Activated naive CD8-positive, alpha-beta T cell treated with anti-CD3 and anti-CD28 coated beads for 36 hours (primary cell): Measurements from ENCODE around the gene GGT6. TPM values are rescaled to one million over a fixed set of nuclear protein-coding genes. Genes with fewer than 3 reads are reported as not detected.
A peak's percentile ranks its signal among the peaks of the same experiment; 100 is the strongest.

Experiments
- DNase-seq: peaks from one replicate; pipeline ENCODE4 v3.0.0; 2021
- H3K27ac Mint-ChIP-seq: one replicate; pipeline ENCODE4 v1.8.0; 2022; ENCODE audit warnings: mild to moderate bottlenecking, moderate library complexity, mixed read lengths
- H3K27me3 Mint-ChIP-seq: one replicate; pipeline ENCODE4 v1.8.0; 2022; ENCODE audit warnings: mild to moderate bottlenecking, mixed read lengths
- H3K36me3 Mint-ChIP-seq: one replicate; pipeline ENCODE4 v1.8.0; 2021; ENCODE audit warnings: mild to moderate bottlenecking, mixed read lengths
- H3K4me1 Mint-ChIP-seq: one replicate; pipeline ENCODE4 v1.8.0; 2021; ENCODE audit warnings: mixed read lengths
- H3K4me3 Mint-ChIP-seq: one replicate; pipeline ENCODE4 v1.8.0; 2022; ENCODE audit warnings: mild to moderate bottlenecking, moderate library complexity, mixed read lengths
- H3K9me3 Mint-ChIP-seq: one replicate; pipeline ENCODE4 v1.8.0; 2022; ENCODE audit warnings: mixed read lengths
- total RNA-seq, 2 experiments: library from RNA; stranded (reverse); gene quantifications; one replicate each; pipeline ENCODE4 v1.2.3, GENCODE V29; 2021

Gene GGT6
- total RNA-seq, 2 experiments from 2014 or later, result not detected

DNA sequence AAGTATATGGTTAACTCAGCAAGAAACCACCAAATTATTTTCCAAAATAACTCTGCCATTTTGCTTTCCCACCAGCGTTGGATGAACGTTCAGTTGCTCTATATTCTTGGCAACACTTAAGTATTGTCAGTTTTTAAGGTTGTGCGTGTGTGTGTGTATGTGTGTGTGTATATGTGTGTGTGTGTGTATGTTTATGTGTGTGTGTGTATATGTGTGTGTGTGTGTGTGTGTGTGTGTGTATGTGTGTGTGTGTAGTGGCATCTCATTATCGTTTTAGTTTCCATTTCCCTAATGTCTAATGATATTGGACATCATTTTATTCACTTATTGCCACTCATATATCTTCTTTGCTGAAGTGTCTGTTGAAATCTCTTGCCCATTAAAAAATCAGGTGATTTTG lies 12.7 kb upstream of the GGT6 start:
- H3K36me3 Mint-ChIP-seq, result no peaks in the 10 kb centered on the region
- H3K27ac Mint-ChIP-seq, result peak overlapping the region; percentile 9
- peaks cover 15% of the 10 kb centered on the region for H3K4me1 Mint-ChIP-seq
- no peak for DNase-seq
- H3K4me3 Mint-ChIP-seq, result no peak overlapping the region
- no peaks in the 10 kb centered on the region for H3K9me3 Mint-ChIP-seq
- H3K27me3 Mint-ChIP-seq, result peaks cover 6% of the 10 kb centered on the region

DNA sequence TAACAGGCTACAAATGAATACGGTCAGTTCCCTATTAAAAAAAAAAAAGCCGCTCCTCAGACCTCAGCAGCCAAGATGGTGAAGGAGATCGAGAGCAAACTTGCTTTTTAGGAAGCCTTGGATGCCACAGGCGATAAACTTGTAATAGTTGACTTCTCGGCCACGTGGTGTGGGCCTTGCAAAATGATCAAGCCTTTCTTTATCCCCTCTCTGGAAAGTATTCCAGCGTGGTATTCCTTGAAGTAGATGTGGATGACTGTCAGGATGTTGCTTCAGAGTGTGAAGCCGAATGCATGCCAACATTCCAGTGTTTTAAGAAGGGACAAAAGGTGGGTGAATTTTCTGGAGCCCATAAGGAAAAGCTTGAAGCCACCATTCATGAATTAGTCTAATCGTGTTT lies 11.8 kb upstream of the GGT6 start:
- Mint-ChIP-seq H3K4me3 (no peak overlapping the region), H3K9me3 (no peaks in the 10 kb centered on the region), H3K27ac (no peak overlapping the region), H3K4me1 (peaks cover 15% of the 10 kb centered on the region), H3K27me3 (peaks cover 6% of the 10 kb centered on the region), H3K36me3 (no peaks in the 10 kb centered on the region)
- DNase-seq, result no peak

DNA sequence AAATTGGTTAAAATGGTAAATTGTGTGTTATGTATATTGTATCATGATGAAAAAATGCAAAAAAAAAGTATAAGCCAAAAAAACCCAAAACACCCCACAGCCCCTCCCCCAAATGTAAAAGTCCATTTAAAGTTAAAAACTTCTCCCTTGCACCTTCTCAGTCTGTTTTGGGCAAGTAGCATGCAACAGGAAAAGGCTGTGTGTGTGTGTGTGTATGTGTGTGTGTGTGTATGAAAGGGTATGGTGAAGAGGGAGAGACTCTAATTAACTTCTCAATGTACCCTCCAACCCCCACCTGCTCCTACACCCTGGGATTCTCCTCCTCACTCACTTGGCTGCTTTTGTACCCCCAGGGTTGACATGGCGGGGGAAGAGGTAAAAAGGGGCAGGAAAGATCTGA lies 9.2 kb upstream of the GGT6 start:
- DNase-seq, result no peak
- Mint-ChIP-seq H3K4me1 (peaks cover 21% of the 10 kb centered on the region), H3K36me3 (no peaks in the 10 kb centered on the region), H3K27ac (no peak overlapping the region), H3K9me3 (no peaks in the 10 kb centered on the region), H3K4me3 (no peak overlapping the region), H3K27me3 (no peaks in the 10 kb centered on the region)

DNA sequence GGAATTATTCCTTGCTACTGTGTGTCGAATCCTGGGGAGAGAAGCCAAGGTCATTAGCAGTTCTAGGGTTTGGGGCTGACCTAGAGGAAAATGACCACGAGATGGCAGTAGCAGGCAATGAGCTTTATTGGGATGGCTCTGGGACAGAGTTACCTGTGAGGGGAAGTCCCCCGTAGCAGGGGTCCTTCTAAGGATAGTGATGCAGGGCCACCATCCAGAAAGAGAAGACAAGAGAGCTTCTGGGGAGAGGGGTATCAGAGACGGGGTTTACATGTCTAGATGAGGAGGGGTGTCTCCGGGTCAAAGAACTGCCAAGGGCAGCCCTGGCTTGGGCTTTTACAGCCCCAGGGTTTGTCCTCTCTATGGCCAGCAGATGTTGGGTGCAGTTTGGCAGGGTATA lies 6.4 kb upstream of the GGT6 start:
- no peaks in the 10 kb centered on the region for H3K9me3 Mint-ChIP-seq
- no peak overlapping the region for H3K4me3 Mint-ChIP-seq
- peak; percentile 51 for DNase-seq
- no peaks in the 10 kb centered on the region for H3K27me3 Mint-ChIP-seq
- H3K4me1 Mint-ChIP-seq, result peaks cover 25% of the 10 kb centered on the region
- H3K36me3 Mint-ChIP-seq, result no peaks in the 10 kb centered on the region
- no peak overlapping the region for H3K27ac Mint-ChIP-seq

DNA sequence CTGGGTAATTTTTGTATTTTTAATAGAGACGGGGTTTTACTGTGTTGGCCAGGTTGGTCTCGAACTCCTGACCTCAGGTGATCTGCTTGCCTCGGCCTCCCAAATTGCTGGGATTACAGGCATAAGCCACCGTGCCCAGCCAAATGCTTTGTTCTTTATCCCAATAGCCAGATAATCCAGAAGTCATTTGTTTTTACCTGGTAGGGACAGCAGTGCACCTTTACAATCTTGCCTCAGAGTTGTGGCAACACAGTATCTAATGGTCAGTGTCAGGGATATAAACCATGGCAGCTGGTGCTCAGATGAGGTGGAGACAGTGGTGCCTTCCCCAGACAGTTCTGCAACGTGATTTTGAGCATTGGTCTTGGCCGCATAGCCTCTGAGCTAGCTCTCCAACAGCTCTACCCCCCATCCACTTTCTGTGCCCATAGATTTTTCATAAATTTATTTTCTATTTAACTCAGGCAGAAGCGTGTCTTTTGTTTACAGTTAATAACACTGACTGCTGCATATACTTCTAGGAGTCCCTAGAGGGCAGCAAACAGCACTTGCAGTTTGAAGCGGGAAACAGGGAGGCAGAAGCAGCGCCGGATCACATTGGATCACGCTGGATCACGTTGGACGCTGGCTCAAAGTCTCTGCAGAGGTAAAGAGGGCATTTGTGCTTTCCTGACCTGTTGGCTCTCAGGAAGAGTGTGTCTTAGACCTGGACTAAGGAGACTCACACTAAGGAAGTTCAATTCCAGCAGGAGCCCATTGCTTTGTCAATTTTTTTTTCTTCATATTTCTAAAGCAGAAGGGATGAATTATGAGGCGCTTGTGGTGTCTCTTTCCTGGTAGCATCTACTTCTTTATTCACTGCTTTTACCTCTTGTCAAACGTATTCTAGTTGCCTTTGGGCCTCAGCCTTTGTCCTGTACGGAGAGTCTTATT lies 5.1 kb upstream of the GGT6 start:
- no peaks in the 10 kb centered on the region for H3K27me3 Mint-ChIP-seq
- no peak overlapping the region for H3K27ac Mint-ChIP-seq
- peaks cover 26% of the 10 kb centered on the region for H3K4me1 Mint-ChIP-seq
- H3K4me3 Mint-ChIP-seq, result no peak overlapping the region
- no peaks in the 10 kb centered on the region for H3K36me3 Mint-ChIP-seq
- DNase-seq, result peak; percentile 51
- H3K9me3 Mint-ChIP-seq, result no peaks in the 10 kb centered on the region

DNA sequence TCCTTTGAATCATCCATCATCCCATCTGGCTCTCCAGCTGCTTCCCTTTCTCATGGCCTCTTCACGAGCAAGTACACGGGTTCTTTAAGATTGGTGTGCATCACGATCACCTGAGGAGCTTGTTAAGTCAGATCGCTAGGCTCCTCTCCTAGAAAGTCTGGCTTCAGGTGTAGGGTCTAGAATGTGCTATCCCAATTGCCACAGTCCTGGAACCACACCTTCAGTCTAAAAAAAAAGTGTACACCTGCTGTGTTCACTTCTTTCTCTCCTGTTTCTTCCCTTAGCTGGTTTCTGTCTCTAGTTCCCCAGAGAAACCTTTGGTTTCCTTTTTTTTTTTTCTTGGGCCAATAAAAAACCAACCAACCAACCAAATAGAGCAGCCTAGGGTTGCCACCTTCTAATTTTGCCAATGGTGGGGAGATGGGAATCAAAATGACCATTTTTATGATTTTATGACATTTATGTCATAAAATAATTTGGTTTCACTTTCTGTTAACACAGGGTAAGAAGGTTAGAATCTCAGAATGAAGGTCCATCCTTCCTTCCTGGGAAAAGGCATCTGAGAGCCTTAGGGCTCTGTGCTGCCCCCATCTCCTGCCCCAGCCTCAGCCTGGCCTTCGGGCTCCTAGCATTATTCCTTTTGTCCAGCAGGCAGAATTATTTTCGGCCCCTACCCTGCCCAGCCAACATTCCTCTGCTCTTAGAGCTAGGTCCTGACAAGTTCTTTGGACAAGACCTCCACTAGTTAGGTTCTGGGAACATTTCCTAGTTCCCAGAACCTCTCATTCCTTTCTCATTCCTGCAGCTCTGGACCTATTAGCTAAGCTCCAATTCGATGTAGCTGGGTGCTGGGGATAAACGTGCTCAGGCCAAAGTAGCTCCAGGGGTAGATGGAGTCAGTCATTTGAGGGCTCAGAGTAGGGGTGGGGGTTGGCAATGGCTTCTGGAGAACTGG lies 1.9 kb upstream of the GGT6 start:
- no peaks in the 10 kb centered on the region for H3K27me3 Mint-ChIP-seq
- H3K4me1 Mint-ChIP-seq, result peaks cover 26% of the 10 kb centered on the region
- DNase-seq, result no peak
- H3K9me3 Mint-ChIP-seq, result no peaks in the 10 kb centered on the region
- no peaks in the 10 kb centered on the region for H3K36me3 Mint-ChIP-seq
- peak overlapping the region; percentile 25 for H3K27ac Mint-ChIP-seq
- H3K4me3 Mint-ChIP-seq, result no peak overlapping the region

DNA sequence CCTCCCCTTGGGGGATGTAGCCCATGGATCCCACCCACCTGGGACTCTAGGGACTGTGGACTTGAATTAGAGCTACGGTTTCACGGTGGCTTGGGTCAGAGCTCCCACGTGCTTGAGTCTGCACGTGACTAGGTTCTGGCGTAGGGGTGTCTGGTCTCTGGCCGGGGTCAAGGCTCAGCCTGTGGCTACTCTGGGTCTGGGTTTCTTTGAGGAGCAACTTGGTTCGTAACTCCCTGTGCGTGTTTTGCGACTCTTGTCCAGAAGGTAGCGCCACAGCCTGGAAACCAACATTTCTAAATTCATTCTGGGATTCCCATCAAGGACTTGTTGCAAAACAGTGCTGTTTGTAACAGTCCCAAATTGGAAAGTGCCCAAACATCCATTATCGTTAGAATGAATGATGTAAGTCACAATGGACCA lies 470 bp upstream of the GGT6 start:
- H3K4me1 Mint-ChIP-seq, result peaks cover 33% of the 10 kb centered on the region
- no peak overlapping the region for H3K27ac Mint-ChIP-seq
- no peaks in the 10 kb centered on the region for H3K9me3 Mint-ChIP-seq
- no peaks in the 10 kb centered on the region for H3K36me3 Mint-ChIP-seq
- no peak overlapping the region for H3K4me3 Mint-ChIP-seq
- no peak for DNase-seq
- no peaks in the 10 kb centered on the region for H3K27me3 Mint-ChIP-seq

DNA sequence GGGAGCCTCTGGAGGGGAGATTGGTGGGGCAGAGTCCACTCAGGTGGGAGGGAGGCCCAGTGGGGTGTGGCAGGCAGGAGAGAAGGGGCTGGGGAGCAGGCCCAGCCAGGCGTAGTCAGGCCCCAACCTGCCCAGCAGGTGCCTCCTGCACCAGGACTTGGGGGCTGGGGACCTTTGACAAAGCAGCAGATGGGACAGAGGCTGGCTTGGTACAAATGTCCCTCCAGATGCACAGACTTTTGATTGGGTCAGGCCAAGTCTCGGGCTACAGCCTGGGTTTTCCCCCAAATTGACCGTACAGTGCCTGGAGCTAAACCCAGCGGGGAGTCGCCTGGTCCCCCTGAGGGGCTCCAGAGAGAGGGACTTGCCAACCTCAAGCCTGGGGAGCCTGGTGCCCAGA lies 411 bp downstream of the GGT6 start:
- H3K36me3 Mint-ChIP-seq, result peaks cover 3% of the 10 kb centered on the region
- no peaks in the 10 kb centered on the region for H3K9me3 Mint-ChIP-seq
- peaks cover 31% of the 10 kb centered on the region for H3K4me1 Mint-ChIP-seq
- H3K4me3 Mint-ChIP-seq, result no peak overlapping the region
- H3K27ac Mint-ChIP-seq, result no peak overlapping the region
- DNase-seq, result no peak
- H3K27me3 Mint-ChIP-seq, result no peaks in the 10 kb centered on the region

DNA sequence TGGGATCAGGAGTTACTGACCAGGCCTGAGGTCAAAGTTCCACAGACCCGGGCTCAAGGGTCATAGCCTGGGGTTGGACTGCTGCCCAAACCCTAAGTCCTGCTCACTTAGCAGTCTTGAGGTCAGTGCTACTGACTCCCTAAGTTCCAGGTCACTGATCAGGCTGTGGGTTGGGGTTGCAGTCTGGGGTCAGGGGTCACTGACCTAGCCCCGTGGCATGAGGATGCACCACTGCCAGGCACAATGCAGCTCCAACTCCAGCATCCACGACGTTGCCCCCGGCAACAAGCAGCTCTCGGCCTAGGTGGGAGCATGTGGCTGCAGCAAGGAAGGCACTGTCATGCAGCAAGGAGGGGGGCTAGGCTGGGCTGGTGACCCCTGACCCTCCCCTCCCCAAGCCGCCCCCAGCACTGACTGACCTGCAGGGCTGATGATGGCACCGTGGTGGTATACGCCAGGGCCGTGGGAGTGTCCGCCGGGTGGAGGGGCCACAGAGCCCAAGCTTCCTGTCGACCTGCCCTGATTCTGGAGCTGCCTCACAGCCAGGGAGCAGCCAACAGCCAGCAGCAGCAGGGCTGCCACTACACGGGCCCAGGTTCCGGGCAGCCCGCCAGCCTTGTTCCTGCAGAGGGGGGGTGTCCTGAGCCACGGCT lies 1.1 kb downstream of the GGT6 start:
- no peaks in the 10 kb centered on the region for H3K9me3 Mint-ChIP-seq
- no peaks in the 10 kb centered on the region for H3K27me3 Mint-ChIP-seq
- peaks cover 31% of the 10 kb centered on the region for H3K4me1 Mint-ChIP-seq

DNA sequence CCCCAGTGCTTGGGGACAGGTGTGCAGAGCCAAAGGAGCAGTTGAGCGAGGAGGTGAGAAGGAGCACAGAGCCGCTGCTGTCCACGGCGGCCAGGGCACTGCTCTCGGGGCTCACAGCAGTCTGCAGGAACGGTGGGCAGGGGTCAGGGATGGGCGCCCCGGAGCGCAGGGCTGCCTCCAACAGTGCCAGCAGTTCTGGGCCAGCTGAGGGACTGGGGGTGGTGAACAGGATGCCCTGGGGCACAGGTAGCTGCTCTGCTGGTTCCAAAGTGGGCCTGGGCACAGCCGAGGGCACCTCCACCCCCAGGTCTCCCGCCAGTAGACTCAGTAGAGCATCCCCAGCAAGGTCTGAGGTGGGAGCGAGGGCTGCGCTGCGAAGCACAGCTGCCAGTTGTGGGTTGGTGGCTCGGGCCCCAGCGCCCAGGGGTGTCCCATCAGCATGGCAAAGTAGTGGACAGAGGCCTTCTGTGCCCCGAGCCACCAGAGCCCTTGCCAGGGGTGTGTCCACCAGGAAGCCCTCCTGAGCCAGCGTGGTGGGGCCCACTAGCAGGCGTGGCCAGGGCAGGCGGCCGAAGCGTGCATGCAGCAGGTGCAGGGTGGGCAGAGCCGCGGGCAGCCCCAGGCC lies 1.9 kb downstream of the GGT6 start:
- DNase-seq, result no peak
- H3K4me1 Mint-ChIP-seq, result peaks cover 36% of the 10 kb centered on the region
- H3K27ac Mint-ChIP-seq, result no peak overlapping the region
- H3K36me3 Mint-ChIP-seq, result peaks cover 17% of the 10 kb centered on the region
- H3K9me3 Mint-ChIP-seq, result no peaks in the 10 kb centered on the region
- H3K4me3 Mint-ChIP-seq, result no peak overlapping the region
- H3K27me3 Mint-ChIP-seq, result no peaks in the 10 kb centered on the region

More for the DNA sequence above, 1.1 kb downstream of the GGT6 start:
- H3K4me3 Mint-ChIP-seq, result no peak overlapping the region
- peaks cover 10% of the 10 kb centered on the region for H3K36me3 Mint-ChIP-seq
- no peak for DNase-seq
- no peak overlapping the region for H3K27ac Mint-ChIP-seq

DNA sequence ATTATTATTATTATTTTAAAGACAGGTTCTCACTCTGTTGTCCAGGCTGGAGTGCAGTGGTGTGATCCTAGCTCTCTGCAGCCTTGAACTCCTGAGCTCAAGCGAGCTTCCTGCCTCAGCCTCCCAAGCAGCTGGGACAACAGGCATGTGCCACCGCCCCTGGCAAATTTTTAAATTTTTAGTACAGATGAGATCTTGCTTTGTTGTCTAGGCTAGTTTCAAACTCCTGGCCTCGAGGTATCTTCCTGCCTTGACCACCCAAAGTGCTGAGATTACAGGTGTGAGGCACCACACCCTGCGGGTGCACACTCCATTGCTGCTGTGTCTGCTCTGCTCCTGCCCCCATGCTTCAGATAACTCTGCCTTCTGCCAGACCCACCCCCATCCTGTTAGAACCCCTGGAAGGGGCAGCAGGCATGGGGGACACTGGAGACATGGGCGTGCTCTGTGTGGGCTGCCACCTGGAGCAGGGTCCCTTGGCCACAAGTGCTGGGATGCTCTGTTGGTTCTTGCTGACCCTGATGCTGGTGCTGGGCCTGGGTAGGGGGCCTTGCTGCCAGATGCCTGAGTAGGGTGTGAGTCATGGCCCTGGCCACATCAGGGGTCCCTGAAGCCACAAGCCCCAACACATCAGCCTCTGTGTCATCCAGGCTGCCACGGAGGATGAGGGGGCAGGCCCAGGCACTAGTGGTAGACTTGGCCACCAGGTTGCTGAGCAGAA lies 2.6 kb downstream of the GGT6 start:
- H3K4me3 Mint-ChIP-seq, result no peak overlapping the region
- H3K27me3 Mint-ChIP-seq, result no peaks in the 10 kb centered on the region
- H3K27ac Mint-ChIP-seq, result no peak overlapping the region
- DNase-seq, result no peak
- peaks cover 29% of the 10 kb centered on the region for H3K4me1 Mint-ChIP-seq
- peaks cover 17% of the 10 kb centered on the region for H3K36me3 Mint-ChIP-seq
- H3K9me3 Mint-ChIP-seq, result no peaks in the 10 kb centered on the region

DNA sequence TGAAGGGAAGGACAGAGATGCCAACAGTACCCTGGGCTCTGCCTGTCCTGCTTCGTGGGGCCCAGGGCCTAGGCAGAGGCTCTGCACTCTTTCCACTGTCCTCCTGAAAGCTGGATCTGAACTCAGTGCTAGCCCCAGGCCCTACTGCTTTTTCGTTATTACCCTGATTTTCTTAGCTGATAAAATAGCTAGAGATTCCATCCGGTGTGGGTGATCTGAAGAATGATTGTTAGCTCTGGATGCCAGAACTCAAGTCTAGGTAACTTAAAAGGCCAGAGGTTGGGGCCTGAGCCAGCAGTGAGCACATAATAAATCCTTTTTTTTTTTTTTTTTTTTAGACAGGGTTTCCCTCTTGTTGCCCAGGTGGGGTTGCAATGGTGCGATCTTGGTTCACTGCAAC lies 3.4 kb downstream of the GGT6 start:
- Mint-ChIP-seq H3K36me3 (peaks cover 18% of the 10 kb centered on the region), H3K27me3 (no peaks in the 10 kb centered on the region), H3K4me1 (peaks cover 21% of the 10 kb centered on the region), H3K9me3 (no peaks in the 10 kb centered on the region), H3K27ac (no peak overlapping the region), H3K4me3 (no peak overlapping the region)
- DNase-seq, result no peak

DNA sequence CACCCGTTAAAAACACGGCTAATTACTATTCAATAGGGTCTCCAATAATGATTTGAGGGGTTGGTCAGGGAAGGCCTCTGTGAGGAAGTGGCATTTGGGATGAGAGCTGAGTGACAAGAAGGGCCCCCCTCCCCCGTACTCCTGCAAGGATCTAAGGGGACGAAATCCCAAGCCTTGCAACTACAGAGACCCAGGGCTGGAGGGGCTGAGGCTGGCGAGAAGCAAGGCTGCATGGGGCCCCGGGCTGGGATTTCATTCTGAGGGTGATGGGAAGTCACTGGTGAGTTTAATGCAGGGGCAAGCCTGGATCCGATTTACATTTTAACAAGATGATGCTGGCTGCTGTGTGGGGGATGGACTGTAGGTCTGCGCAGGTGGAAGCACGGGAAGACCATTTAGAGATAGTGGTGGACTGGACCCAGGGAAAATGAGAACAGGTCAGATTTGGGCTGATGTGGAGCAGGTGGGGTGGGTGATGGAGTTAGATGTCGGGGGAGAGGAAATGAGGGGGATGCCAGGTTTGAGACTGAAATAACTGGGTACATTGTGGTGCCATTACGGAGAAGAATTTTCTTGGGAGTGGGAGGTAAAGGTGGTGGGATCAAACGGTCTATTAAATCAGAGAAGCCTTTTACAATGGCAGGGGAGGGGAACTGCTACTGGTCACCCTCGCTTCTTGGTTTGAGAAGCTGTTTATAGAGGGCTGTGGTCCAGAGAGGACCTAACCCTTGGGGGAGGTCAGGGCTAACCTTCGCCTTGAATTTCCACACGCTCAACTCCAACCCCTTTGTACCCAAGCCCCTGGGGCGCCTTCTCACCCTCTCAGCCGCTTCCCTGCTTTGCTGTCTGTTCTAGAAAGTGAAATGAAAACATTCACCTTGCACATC lies 4.3 kb downstream of the GGT6 start:
- Mint-ChIP-seq H3K4me3 (peak overlapping the region; percentile 97), H3K27ac (peak overlapping the region; percentile 93), H3K27me3 (no peaks in the 10 kb centered on the region), H3K9me3 (no peaks in the 10 kb centered on the region), H3K4me1 (peaks cover 17% of the 10 kb centered on the region), H3K36me3 (peaks cover 27% of the 10 kb centered on the region)
- DNase-seq, result no peak
